Measurements from ENCODE around the gene ZNF132.

Gene ZNF132

DNA sequence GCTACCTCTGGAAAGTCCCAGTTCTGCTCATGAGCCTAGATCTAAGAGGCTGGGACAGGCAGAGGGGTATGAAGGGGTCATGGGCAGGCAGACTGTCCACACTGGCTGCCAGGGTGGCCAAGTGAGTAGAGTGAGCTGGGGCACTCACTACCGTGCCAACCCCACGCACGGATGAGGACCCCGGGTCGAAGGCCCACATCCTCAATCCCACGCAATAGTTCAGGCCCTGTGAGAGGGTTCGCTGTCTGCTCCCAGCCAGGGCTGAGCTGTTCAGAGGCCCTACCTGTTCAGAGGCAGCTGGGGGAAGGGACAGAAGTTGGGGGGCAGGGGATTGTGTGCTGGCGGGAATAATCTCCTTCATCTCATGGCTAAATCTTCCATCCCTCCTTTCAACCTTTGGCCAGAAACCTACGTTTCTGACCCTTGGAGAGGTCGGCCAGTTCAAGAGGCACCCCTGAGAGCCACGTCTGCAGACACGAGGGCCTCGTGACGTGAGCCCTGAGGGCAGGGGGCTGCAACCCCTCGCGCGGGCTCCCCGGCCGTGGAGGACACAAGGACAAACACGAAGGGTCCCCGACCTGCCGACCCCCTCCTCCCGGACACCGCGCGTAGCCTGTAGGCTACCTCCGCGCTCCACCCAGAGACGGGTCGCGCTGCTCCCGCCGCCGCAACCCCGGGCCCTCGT lies 53.9 kb downstream of the ZNF132 start:
- no peak for DNase-seq

DNA sequence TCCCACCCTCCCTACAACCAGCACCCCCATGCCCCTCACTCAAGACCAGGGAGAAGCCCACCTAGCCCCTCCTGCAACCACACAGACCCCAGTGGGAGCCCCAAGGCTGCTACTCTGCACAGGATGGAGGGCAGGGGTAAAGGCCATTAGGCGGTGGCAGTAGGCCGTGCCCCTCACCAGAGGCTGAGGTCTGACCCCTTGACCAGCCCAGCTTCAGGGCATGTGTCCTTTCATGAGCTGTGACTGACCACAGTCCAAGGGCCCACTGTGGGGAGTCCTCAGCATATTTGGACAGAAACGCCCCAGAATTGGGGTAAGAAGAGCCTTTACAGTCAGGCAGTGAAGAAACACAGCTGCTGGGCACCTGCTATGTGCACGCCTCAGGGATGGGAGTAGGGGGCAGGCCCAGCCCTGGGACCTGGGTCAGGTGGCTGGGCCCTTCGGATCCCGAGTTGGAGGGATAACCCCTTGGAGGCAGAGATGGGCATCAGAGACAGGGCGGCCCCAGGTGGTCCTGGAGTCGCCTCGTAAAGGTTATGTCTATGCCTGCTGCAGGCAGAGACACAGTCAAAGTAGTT lies 54.6 kb downstream of the ZNF132 start:
- no peak for DNase-seq

DNA sequence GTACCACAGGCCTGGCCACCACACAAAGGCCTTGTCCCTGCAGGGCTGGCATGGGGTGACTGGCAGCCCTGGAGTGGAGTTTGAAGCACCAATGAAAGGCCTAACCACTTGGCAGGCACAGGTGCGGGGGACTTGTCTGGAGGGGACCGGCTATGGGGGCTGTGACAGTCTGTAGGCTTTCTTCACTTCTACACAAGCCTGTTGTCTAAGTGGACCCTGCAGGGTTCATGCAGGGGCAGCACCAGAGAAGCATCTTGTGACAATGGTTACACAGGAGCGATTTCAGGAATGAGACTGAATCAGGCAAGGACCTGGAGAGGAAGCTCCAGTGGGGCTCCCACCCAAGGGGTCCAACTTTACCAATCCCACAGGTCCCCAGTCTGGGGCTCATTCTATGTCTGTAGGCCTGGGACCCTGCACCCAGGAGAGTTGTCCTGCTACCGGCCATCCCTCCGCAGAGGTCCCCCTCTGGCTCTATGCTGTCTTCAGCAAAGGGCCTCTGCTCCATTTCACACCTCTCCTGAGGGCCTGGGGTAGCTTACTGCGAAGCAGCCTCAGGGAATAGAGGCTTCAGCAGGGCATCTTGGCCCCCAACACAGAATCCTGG lies 56.9 kb downstream of the ZNF132 start:
- no peak for DNase-seq
